SK-N-SH (cell line): Measurements from ENCODE around the gene AK5. TPM values are rescaled to one million over a fixed set of nuclear protein-coding genes. Genes with fewer than 3 reads are reported as not detected.

Experiments used
- CTCF ChIA-PET: fragments of 300-600, 350-600 bp; formaldehyde crosslinking; extraction: SDS; loops from one replicate; lab custom pipeline; 2021; lab: Yijun Ruan, JAX
- POLR2A ChIA-PET: fragments of 350-600 bp; sonication (Branson Sonifier 250); formaldehyde crosslinking; extraction: SDS; loops from one replicate; lab custom pipeline; 2020; ENCODE audit warnings: antibody characterized with exemption, inconsistent platforms; lab: Yijun Ruan, JAX
- DNase-seq: peaks from one replicate; pipeline ENCODE4 v3.0.0; 2012
- H2AFZ ChIP-seq: fragments of 200-600 bp; sonication (generic); 2 replicates; pipeline ENCODE4 v1.8.1; 2016; ENCODE audit warnings: antibody characterized with exemption, mild to moderate bottlenecking, low read depth
- H3F3A ChIP-seq: fragments of 200-600 bp; sonication (generic); replicated peaks from 2 replicates; pipeline ENCODE3; 2016; ENCODE audit warnings: antibody characterized with exemption, mild to moderate bottlenecking; ENCODE audit not compliant: insufficient read depth
- H3K27ac ChIP-seq, 2 experiments: fragments of 200-500 bp in 1 of 2; fragments of 200-600 bp in 1 of 2; sonication (Bioruptor generic) in 1 of 2; sonication (generic), shearing (Covaris generic) in 1 of 2; 2 replicates each; pipeline versions ENCODE4 v1.5.1 to v1.6.1; 2014 to 2016; ENCODE audit warnings: low read depth in 2 of 2, inconsistent platforms in 1 of 2, low read length in 1 of 2, mild to moderate bottlenecking in 1 of 2, mixed read lengths in 1 of 2
- H3K27me3 ChIP-seq: fragments of 200-600 bp; sonication (generic), shearing (Covaris generic); 2 replicates; pipeline ENCODE4 v1.6.1; 2016; ENCODE audit warnings: mixed run types; ENCODE audit not compliant: insufficient read depth
- H3K36me3 ChIP-seq, 2 experiments: fragments of 200-500 bp in 1 of 2; fragments of 200-600 bp in 1 of 2; sonication (Bioruptor generic) in 1 of 2; sonication (generic) in 1 of 2; replicated peaks in 1 of 2; 2 replicates each; pipeline versions ENCODE3 to v1.5.1; 2014 to 2016; ENCODE audit warnings: low read length in 1 of 2, mild to moderate bottlenecking in 1 of 2; ENCODE audit not compliant: insufficient read depth in 2 of 2, control insufficient read depth in 1 of 2
- H3K4me1 ChIP-seq, 2 experiments: fragments of 200-500 bp in 1 of 2; fragments of 200-600 bp in 1 of 2; sonication (Bioruptor generic) in 1 of 2; sonication (generic), shearing (Covaris generic) in 1 of 2; 2 replicates each; pipeline versions ENCODE4 v1.5.1 to v1.6.1; 2014 to 2016; ENCODE audit warnings: low read depth in 1 of 2, low read length in 1 of 2, mixed run types in 1 of 2; ENCODE audit not compliant: insufficient read depth in 2 of 2, control insufficient read depth in 1 of 2
- H3K4me2 ChIP-seq: fragments of 200-600 bp; sonication (generic), shearing (Covaris generic); 2 replicates; pipeline ENCODE4 v1.6.1; 2017; ENCODE audit warnings: mixed run types
- H3K4me3 ChIP-seq, 2 experiments: fragments of 200-500 bp in 1 of 2; fragments of 200-600 bp in 1 of 2; sonication (Bioruptor generic) in 1 of 2; sonication (generic), shearing (Covaris generic) in 1 of 2; 2 replicates each; pipeline versions ENCODE4 v1.5.1 to v1.8.1; 2014 to 2016; ENCODE audit warnings: low read depth in 2 of 2, inconsistent platforms in 1 of 2, low read length in 1 of 2, mild to moderate bottlenecking in 1 of 2, mixed read lengths in 1 of 2, moderate library complexity in 1 of 2
- H3K79me2 ChIP-seq: fragments of 200-600 bp; sonication (generic); 2 replicates; pipeline ENCODE4 v1.8.1; 2017; ENCODE audit warnings: mild to moderate bottlenecking; ENCODE audit not compliant: insufficient read depth
- H3K9ac ChIP-seq: fragments of 200-600 bp; sonication (generic); 2 replicates; pipeline ENCODE4 v1.6.1; 2017; ENCODE audit warnings: mixed run types
- H3K9me2 ChIP-seq: fragments of 200-600 bp; sonication (generic); 2 replicates; pipeline ENCODE4 v1.6.1; 2017; ENCODE audit warnings: mixed run types
- H3K9me3 ChIP-seq: fragments of 200-600 bp; sonication (generic); 2 replicates; pipeline ENCODE4 v1.6.1; 2017; ENCODE audit warnings: mixed run types, mild to moderate bottlenecking, moderate library complexity
- H4K20me1 ChIP-seq: fragments of 200-600 bp; sonication (generic); 2 replicates; pipeline ENCODE4 v1.6.1; 2017; ENCODE audit warnings: mild to moderate bottlenecking, mixed run types; ENCODE audit not compliant: insufficient read depth
- ELF1 ChIP-seq: IDR thresholded peaks from 2 replicates; pipeline ENCODE4 v1.4.0; 2012
- EP300 ChIP-seq, 2 experiments: IDR thresholded peaks; 2 replicates each; pipeline versions ENCODE4 v1.4.0 to v1.6.1; 2012; ENCODE audit warnings: borderline replicate concordance in 1 of 2, low read depth in 1 of 2, low read length in 1 of 2
- EZH2phosphoT487 ChIP-seq: fragments of 200-600 bp; sonication (generic); IDR thresholded peaks from 2 replicates; pipeline ENCODE4 v1.6.1; 2017; ENCODE audit warnings: low read depth, mixed run types, mild to moderate bottlenecking, antibody characterized with exemption, moderate library complexity, borderline replicate concordance
- FOSL2 ChIP-seq: IDR thresholded peaks from 2 replicates; pipeline ENCODE4 v1.4.0; 2012; ENCODE audit warnings: low read depth, mild to moderate bottlenecking, moderate library complexity, borderline replicate concordance
- FOXM1 ChIP-seq: IDR thresholded peaks from 2 replicates; pipeline ENCODE4 v1.4.0; 2012; ENCODE audit warnings: low read depth, mild to moderate bottlenecking
- GABPA ChIP-seq: IDR thresholded peaks from 2 replicates; pipeline ENCODE4 v1.4.0; 2012; ENCODE audit warnings: low read depth, mild to moderate bottlenecking
- GATA2 ChIP-seq: sonication (generic); formaldehyde crosslinking; IDR thresholded peaks from 2 replicates; pipeline ENCODE4 v1.5.0; 2020; ENCODE audit warnings: mild to moderate bottlenecking, missing genetic modification reagents
- JUND ChIP-seq: IDR thresholded peaks from 2 replicates; pipeline ENCODE4 v1.4.0; 2012
- NFIC ChIP-seq: IDR thresholded peaks from 2 replicates; pipeline ENCODE4 v1.4.0; 2012; ENCODE audit warnings: borderline replicate concordance
- POLR2AphosphoS5 ChIP-seq: IDR thresholded peaks from 2 replicates; pipeline ENCODE4 v1.6.1; 2012; ENCODE audit warnings: low read depth, low read length
- RCOR1 ChIP-seq: fragments of 150-350 bp; IDR thresholded peaks from 2 replicates; pipeline ENCODE4 v1.6.1; 2017; ENCODE audit warnings: antibody characterized with exemption, low read length
- SMC3 ChIP-seq: IDR thresholded peaks from 2 replicates; pipeline ENCODE4 v1.6.1; 2012; ENCODE audit warnings: low read depth, low read length, improper control_type of control experiment
- TAF1 ChIP-seq: IDR thresholded peaks from 2 replicates; pipeline ENCODE4 v1.6.1; 2012; ENCODE audit warnings: low read depth, mild to moderate bottlenecking, low read length, moderate library complexity, borderline replicate concordance
- TCF12 ChIP-seq: IDR thresholded peaks from 2 replicates; pipeline ENCODE4 v1.4.0; 2012
- TEAD4 ChIP-seq: IDR thresholded peaks from 2 replicates; pipeline ENCODE4 v1.4.0; 2012; ENCODE audit warnings: mild to moderate bottlenecking, borderline replicate concordance; ENCODE audit not compliant: insufficient read depth
- YY1 ChIP-seq: IDR thresholded peaks from 2 replicates; pipeline ENCODE4 v1.4.0; 2012; ENCODE audit warnings: low read depth, mild to moderate bottlenecking
- ZBTB33 ChIP-seq: IDR thresholded peaks from 2 replicates; pipeline ENCODE4 v1.4.0; 2012; ENCODE audit warnings: low read depth, borderline replicate concordance
- WGBS: methylation state at CpG from one replicate; pipeline ENCODE4 v1.1.6; 2017; ENCODE audit warnings: low lambda C conversion rate; 5-methylcytosine and 5-hydroxymethylcytosine counted together
- polyA plus RNA-seq, 3 experiments: library from polyadenylated mRNA; depleted of rRNA; stranded (reverse); fragments of >200 nt; gene quantifications; 2 replicates each; pipeline ENCODE4 v1.2.3, GENCODE V29; 2012
- TF ChIP-seq, protein P1 (sequence below): fragments of 150-350 bp; IDR thresholded peaks from 2 replicates; pipeline ENCODE4 v1.6.1; 2017; ENCODE audit warnings: antibody characterized with exemption, low read length, low read depth, borderline replicate concordance
- TF ChIP-seq, protein P2 (sequence below): IDR thresholded peaks from 2 replicates; pipeline ENCODE4 v1.4.0; 2012; ENCODE audit warnings: low read depth

AK5 gene
- polyA plus RNA-seq, 1 of the 3 experiments (the other 2 are of a cell fraction), result 22.9 TPM

DNA sequence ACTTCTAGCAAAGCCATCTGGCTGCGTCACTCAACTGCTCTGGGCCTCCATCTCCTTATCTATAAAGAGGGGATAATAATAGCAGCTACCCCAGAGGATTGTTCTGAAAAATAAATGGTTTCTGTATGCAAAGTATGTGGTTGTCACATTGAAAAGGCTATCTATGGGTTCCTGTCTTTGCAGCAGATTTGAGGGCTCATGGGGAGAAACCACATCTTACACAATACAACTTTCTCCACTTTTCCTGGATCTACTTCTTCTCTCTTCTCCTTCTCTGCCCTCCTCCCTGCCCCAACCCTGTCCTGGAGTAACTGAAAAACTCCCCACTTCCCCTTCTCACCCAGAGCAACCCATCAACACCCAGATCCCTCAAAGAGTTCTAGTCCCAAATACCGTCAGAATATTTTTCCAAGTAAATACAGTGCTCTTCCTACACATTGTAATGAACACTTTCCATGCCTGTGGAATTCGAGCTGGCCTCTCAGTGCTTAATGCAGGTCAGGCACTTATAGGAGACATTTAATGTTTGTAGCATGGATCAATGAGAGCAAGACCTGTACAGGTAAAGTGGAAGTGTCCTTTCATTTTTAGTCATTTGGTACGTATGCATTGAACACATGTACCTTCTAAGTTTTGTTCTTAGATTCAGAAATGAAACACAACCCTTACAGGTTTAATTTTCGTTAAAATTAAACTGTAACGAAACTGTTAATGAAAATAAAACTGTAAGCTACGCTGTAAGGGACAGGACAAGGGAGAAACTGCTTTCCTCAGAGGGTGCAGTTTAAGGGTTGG lies 131.9 kb downstream of the AK5 start:
- no peak overlapping the region for H2AFZ ChIP-seq
- no peak overlapping the region for H3K4me3 ChIP-seq
- WGBS, result 92% methylated on average over 7 of the region's 7 CpGs
- H3K36me3 ChIP-seq, result peaks cover 0 to 8% of the 10 kb centered on the region in 2 experiments
- no peaks in the 10 kb centered on the region for H3K9me2 ChIP-seq
- no peak for DNase-seq
- peaks cover 15% of the 10 kb centered on the region for H3F3A ChIP-seq
- ChIA-PET CTCF (interaction anchor here (0.7 kb wide), 1 partner anchor 40 kb away, joined by 3 read pairs; no protein-coding TSS in a partner anchor), POLR2A (no interaction called here)
- H3K4me1 ChIP-seq, result peaks cover 0 to 5% of the 10 kb centered on the region in 2 experiments; a peak in 1 of 4 replicates
- no peaks in the 10 kb centered on the region for H4K20me1 ChIP-seq
- H3K4me2 ChIP-seq, result no peak overlapping the region
- no peak overlapping the region for H3K9ac ChIP-seq
- no peak for TF ChIP-seq TAF1
- TF ChIP-seq YY1, result no peak
- TF ChIP-seq NFIC, result no peak
- TF ChIP-seq EP300 (IDR thresholded peaks at IDR 0.05; ENCODE audit: borderline replicate concordance in 1 of 2, low read depth in 1 of 2, low read length in 1 of 2), result no peak
- TF ChIP-seq EZH2phosphoT487, result no peak
- TF ChIP-seq TCF12, result no peak
- no peak for TF ChIP-seq SMC3
- no peak for TF ChIP-seq POLR2AphosphoS5
- H3K27ac ChIP-seq, result no peak overlapping the region
- no peaks in the 10 kb centered on the region for H3K79me2 ChIP-seq
- no peaks in the 10 kb centered on the region for H3K9me3 ChIP-seq
- H3K27me3 ChIP-seq, result no peaks in the 10 kb centered on the region

DNA sequence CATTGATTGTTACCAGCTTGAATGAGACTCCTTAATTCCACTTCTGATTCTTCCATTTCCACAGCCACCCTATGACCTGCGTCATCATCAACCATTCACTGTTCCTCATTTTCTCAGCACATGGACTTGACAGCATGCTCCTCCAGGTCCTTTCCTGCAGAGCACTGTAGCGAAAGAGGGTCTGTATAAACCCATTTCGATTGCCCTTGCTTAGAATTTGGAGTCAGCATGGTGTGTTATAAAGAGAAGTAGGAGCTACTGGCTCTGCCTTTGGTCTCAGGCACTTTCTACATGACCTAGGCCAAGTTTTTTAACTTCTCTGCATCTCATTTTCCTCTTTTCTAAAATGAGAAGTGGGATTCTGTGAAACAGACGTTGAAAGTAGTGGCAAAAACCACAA lies 133.8 kb downstream of the AK5 start:
- H3K79me2 ChIP-seq, result no peaks in the 10 kb centered on the region
- TF ChIP-seq ZBTB33 (no peak), TEAD4 (no peak), GATA2 (no peak), FOXM1 (no peak), TAF1 (no peak), POLR2AphosphoS5 (no peak), RCOR1 (no peak), ELF1 (no peak), TCF12 (no peak), GABPA (no peak), JUND (no peak), FOSL2 (no peak)
- TF ChIP-seq, protein P1, sequence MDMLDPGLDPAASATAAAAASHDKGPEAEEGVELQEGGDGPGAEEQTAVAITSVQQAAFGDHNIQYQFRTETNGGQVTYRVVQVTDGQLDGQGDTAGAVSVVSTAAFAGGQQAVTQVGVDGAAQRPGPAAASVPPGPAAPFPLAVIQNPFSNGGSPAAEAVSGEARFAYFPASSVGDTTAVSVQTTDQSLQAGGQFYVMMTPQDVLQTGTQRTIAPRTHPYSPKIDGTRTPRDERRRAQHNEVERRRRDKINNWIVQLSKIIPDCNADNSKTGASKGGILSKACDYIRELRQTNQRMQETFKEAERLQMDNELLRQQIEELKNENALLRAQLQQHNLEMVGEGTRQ, result no peak
- TF ChIP-seq, protein P2, sequence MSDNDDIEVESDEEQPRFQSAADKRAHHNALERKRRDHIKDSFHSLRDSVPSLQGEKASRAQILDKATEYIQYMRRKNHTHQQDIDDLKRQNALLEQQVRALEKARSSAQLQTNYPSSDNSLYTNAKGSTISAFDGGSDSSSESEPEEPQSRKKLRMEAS, result no peak
- TF ChIP-seq, all 33 proteins: peak for 0
- DNase-seq, result no peak
- H3K9ac ChIP-seq, result no peak overlapping the region
- POLR2A ChIA-PET, result no interaction called here
- H3K4me1 ChIP-seq, result peaks cover 0 to 5% of the 10 kb centered on the region in 2 experiments; a peak in 1 of 4 replicates
- H3K4me3 ChIP-seq, result no peak overlapping the region
- no peaks in the 10 kb centered on the region for H3K9me3 ChIP-seq
- no peak overlapping the region for H3K4me2 ChIP-seq
- no peaks in the 10 kb centered on the region for H4K20me1 ChIP-seq
- peaks cover 0 to 14% of the 10 kb centered on the region in 2 experiments for H3K36me3 ChIP-seq
- peaks cover 11% of the 10 kb centered on the region for H3F3A ChIP-seq
- H3K27me3 ChIP-seq, result no peaks in the 10 kb centered on the region
- H3K27ac ChIP-seq, result no peak overlapping the region
- CTCF ChIA-PET, result no interaction called here
- 94% methylated on average over 4 of the region's 4 CpGs for WGBS
- no peak overlapping the region for H2AFZ ChIP-seq
- no peaks in the 10 kb centered on the region for H3K9me2 ChIP-seq
